ENCODE results near the gene CNKSR3.

CNKSR3 gene

DNA sequence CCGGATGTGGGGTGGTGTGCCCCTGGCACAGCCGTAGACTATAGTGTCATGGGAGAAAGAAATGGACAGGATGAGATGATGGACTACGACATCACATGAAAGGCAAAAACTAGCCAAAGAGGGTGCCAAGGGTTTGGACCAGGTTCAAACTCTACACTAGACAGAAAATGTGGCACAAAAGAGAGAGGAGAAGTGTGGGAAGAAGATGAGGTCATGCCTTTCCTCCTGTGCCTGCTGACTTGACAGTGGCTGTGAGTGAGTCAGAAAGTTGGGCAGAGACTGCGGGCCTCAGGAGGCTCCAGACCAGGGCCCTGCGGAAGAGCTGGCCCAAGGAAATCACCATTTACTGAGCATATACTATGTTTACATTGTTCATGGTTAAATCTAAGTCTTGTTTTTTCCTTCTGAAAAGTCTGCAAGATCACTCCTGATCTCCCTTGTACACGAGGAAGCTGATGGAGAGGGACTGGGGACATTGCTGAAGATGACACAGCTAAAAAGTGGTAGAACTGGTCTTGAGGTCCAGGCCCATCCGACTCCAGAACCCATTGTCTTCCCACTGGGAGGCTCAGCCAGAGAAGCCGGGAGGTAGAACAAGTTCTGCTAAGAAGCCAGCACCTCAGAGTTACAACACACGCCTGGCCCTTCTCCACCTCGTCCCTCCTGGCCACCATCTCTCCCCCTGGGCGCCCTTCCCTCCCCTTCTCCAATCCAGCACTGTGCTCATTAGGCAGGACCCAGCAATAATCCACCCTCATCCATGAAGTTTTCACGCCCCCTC is 35.6 kb downstream of the CNKSR3 start:
- Histone ChIP-seq H3K27me3 (ENCODE audit: insufficient read depth, low read depth, severe bottlenecking) (no peaks in the 10 kb centered on the region), H3K4me3 (ENCODE audit: low read depth, low read length) (no peak overlapping the region), H3K27ac (no peak overlapping the region), H3K9me3 (ENCODE audit: severe bottlenecking) (peaks cover 4% of the 10 kb centered on the region), H3K36me3 (no peaks in the 10 kb centered on the region)
- no peak for DNase-seq
- TF ChIP-seq, protein P1, sequence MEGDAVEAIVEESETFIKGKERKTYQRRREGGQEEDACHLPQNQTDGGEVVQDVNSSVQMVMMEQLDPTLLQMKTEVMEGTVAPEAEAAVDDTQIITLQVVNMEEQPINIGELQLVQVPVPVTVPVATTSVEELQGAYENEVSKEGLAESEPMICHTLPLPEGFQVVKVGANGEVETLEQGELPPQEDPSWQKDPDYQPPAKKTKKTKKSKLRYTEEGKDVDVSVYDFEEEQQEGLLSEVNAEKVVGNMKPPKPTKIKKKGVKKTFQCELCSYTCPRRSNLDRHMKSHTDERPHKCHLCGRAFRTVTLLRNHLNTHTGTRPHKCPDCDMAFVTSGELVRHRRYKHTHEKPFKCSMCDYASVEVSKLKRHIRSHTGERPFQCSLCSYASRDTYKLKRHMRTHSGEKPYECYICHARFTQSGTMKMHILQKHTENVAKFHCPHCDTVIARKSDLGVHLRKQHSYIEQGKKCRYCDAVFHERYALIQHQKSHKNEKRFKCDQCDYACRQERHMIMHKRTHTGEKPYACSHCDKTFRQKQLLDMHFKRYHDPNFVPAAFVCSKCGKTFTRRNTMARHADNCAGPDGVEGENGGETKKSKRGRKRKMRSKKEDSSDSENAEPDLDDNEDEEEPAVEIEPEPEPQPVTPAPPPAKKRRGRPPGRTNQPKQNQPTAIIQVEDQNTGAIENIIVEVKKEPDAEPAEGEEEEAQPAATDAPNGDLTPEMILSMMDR (IDR thresholded peaks at IDR 0.05; ENCODE audit: low read depth, low read length) = no peak

DNA sequence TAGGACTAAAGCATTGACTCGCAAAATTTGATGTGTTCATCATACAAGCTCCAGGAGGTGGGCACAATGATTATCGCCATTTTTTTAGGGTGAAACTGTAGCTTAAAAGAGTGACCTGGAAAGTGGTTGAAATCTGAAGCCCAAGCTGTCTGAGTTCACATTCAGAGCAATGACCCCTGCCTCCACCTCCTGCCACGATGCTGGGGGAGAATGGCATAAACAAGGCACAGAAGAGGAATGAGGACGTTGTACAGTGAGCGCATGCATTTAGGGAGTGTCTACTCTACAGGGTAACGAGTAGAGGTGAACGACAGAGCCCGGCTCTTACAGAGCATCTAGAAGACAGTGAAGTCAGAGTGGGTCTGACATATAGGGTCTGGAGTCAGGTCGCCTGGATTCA is 37.2 kb downstream of the CNKSR3 start:
- Histone ChIP-seq H3K9me3 (ENCODE audit: severe bottlenecking) (peaks cover 4% of the 10 kb centered on the region), H3K27ac (no peak overlapping the region), H3K36me3 (no peaks in the 10 kb centered on the region), H3K4me3 (ENCODE audit: low read depth, low read length) (no peak overlapping the region), H3K27me3 (ENCODE audit: insufficient read depth, low read depth, severe bottlenecking) (no peaks in the 10 kb centered on the region)
- TF ChIP-seq, protein P1 (IDR thresholded peaks at IDR 0.05; ENCODE audit: low read depth, low read length) = no peak
- DNase-seq = no peak

DNA sequence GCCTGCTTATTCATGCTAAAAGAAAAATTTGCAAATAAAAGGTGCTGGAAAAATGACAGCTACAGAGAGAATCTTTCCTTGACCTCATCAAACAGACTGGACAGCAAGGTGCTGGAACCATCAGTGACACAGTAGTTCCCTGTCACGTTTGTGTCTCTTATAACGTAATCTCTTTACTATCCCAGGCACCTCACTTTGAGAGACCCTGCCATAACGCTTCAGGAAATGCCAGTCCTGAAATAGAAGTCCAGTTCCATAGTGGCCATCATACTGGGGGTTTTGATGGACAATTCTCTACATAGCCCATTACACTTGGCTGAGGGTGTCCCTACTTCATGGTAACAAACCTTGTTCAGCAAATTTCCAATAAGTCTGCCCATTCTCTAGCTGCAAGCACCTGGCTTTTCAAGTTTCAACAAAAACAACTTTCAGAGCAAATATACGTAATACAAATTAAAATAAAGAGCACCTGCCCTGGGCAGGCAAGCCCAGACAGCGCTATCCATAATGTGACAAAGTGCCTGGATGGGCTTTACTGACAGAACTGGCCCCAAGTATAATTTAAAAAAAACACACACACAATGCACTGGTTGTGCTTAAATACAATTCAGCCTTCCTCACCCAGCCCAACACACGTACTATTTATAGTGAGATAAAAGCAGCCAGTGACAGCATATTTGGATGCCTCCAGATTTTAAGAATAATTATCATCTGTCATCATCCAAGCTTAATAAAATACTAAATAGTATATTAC is 38.7 kb downstream of the CNKSR3 start:
- no peak for DNase-seq
- TF ChIP-seq, protein P1 (IDR thresholded peaks at IDR 0.05; ENCODE audit: low read depth, low read length) = no peak
- Histone ChIP-seq H3K4me3 (ENCODE audit: low read depth, low read length) (no peak overlapping the region), H3K36me3 (no peaks in the 10 kb centered on the region), H3K27me3 (ENCODE audit: insufficient read depth, low read depth, severe bottlenecking) (no peaks in the 10 kb centered on the region), H3K9me3 (ENCODE audit: severe bottlenecking) (peaks cover 4% of the 10 kb centered on the region), H3K27ac (no peak overlapping the region)

DNA sequence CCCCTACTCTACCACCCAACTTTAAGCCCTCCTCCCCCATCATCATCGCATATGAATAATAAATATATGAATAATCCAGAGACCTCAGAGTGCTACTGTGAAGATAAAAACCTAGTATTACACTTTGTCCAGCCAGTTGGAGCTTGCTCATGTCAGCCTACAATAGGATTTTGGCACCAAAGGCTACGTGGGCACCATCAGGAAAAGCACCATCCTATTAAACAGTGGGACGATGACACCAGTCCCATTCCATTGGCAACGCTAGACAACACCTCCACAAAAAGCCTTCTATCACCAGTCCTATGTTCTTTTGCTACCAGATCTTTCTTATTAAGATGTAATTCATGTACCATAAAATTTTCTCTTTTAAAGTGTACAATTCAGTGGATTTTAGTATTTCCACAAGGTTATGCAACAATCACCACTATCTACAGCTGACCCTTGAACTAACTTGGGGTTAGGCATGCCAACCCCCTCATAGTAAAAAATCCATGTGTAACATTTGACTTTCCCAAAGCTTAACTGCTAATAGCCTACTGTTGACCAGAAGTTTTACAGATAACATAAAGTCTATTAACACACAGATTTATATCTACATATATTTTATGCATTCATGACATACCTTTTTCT is 41.1 kb downstream of the CNKSR3 start:
- DNase-seq = no peak
- no peak overlapping the region for H3K4me3 ChIP-seq (ENCODE audit: low read depth, low read length)
- H3K36me3 ChIP-seq = no peaks in the 10 kb centered on the region
- no peaks in the 10 kb centered on the region for H3K27me3 ChIP-seq (ENCODE audit: insufficient read depth, low read depth, severe bottlenecking)
- TF ChIP-seq, protein P1 (IDR thresholded peaks at IDR 0.05; ENCODE audit: low read depth, low read length) = no peak
- H3K27ac ChIP-seq = no peak overlapping the region
- H3K9me3 ChIP-seq (ENCODE audit: severe bottlenecking) = peaks cover 4% of the 10 kb centered on the region

DNA sequence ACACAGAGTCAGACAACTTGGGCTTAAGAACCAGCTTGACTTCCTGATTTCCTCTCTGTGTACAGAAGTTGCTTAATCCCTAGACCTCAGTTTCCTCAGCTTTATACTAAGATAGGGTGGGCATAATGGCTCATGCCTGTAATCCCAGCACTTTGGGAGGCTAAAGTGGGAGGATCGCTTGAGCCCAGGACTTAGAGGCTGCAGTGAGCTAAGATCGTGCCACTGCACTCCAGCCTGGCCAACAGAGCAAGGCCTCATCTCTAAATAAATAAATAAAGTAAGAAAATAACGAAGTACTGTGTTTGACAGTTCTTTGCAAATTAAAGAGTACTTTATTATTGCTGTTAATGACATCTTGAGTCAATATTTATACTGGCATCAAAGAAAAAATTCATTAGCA is 41.7 kb downstream of the CNKSR3 start:
- H3K27ac ChIP-seq = no peak overlapping the region
- no peaks in the 10 kb centered on the region for H3K36me3 ChIP-seq
- TF ChIP-seq, protein P1 (IDR thresholded peaks at IDR 0.05; ENCODE audit: low read depth, low read length) = no peak
- peaks cover 4% of the 10 kb centered on the region for H3K9me3 ChIP-seq (ENCODE audit: severe bottlenecking)
- no peak overlapping the region for H3K4me3 ChIP-seq (ENCODE audit: low read depth, low read length)
- no peak for DNase-seq
- H3K27me3 ChIP-seq (ENCODE audit: insufficient read depth, low read depth, severe bottlenecking) = no peaks in the 10 kb centered on the region

Data from WERI-Rb-1 (cell line).